Fibroblast of lung (primary cell): ENCODE results near the gene UBR3. TPM values are rescaled to one million over a fixed set of nuclear protein-coding genes. Genes with fewer than 3 reads are reported as not detected.

Source experiments
- DNase-seq, 2 donors: peaks; one replicate each; pipeline versions ENCODE4 v3.0.0 to v3.0.0-alpha.2; 2010; ENCODE audit warnings: low read depth in 2 of 2
- H2AFZ ChIP-seq: 2 replicates; pipeline ENCODE4 v1.5.1; 2012; ENCODE audit warnings: low read length, control low read depth, inconsistent platforms
- H3K27ac ChIP-seq: 2 replicates; pipeline ENCODE4 v1.5.1; 2011; ENCODE audit warnings: low read length, control low read depth; ENCODE audit not compliant: insufficient read depth
- H3K27me3 ChIP-seq: 2 replicates; pipeline ENCODE4 v1.5.1; 2011; ENCODE audit warnings: mild to moderate bottlenecking, low read length; ENCODE audit not compliant: control insufficient read depth, insufficient read depth
- H3K36me3 ChIP-seq: 2 replicates; pipeline ENCODE4 v1.5.1; 2011; ENCODE audit warnings: low read length; ENCODE audit not compliant: control insufficient read depth, insufficient read depth
- H3K4me1 ChIP-seq: 2 replicates; pipeline ENCODE4 v1.5.1; 2011; ENCODE audit warnings: low read length; ENCODE audit not compliant: control insufficient read depth, insufficient read depth; ENCODE audit errors: extremely low read depth
- H3K4me2 ChIP-seq: 2 replicates; pipeline ENCODE4 v1.5.1; 2011; ENCODE audit warnings: low read length, control low read depth; ENCODE audit not compliant: insufficient read depth; ENCODE audit errors: extremely low read depth
- H3K4me3 ChIP-seq, 4 experiments: fragments of 200-600 bp in 1 of 4; sonication (generic) in 1 of 4; replicated peaks in 1 of 4; 2 replicates each; pipeline ENCODE4 v1.5.1; 2011 to 2016; ENCODE audit warnings: low read length in 4 of 4, low read depth in 3 of 4, mild to moderate bottlenecking in 3 of 4, control low read depth in 2 of 4, inconsistent platforms in 1 of 4, mixed read lengths in 1 of 4; ENCODE audit not compliant: insufficient read depth in 1 of 4; ENCODE audit errors: control extremely low read depth in 1 of 4
- H3K79me2 ChIP-seq: 2 replicates; pipeline ENCODE4 v1.5.1; 2012; ENCODE audit warnings: mild to moderate bottlenecking, low read length, inconsistent platforms; ENCODE audit not compliant: control insufficient read depth, insufficient read depth
- H3K9ac ChIP-seq: 2 replicates; pipeline ENCODE4 v1.5.1; 2011; ENCODE audit warnings: mild to moderate bottlenecking, low read length, control low read depth; ENCODE audit not compliant: insufficient read depth
- H3K9me3 ChIP-seq: 2 replicates; pipeline ENCODE4 v1.5.1; 2012; ENCODE audit warnings: low read depth, low read length; ENCODE audit not compliant: control insufficient read depth, insufficient read depth
- H4K20me1 ChIP-seq: 2 replicates; pipeline ENCODE4 v1.5.1; 2011; ENCODE audit warnings: low read length; ENCODE audit not compliant: control insufficient read depth, insufficient read depth; ENCODE audit errors: extremely low read depth
- CTCF ChIP-seq, 2 donors: IDR thresholded peaks in 1 of 2; conservative IDR thresholded peaks in 1 of 2; 1 replicate in 1 of 2; 2 replicates in 1 of 2; pipeline ENCODE4 v1.5.1; 2011 to 2012; ENCODE audit warnings: low read length in 2 of 2, control low read depth in 1 of 2, inconsistent platforms in 1 of 2, low read depth in 1 of 2, mild to moderate bottlenecking in 1 of 2
- EZH2 ChIP-seq: IDR thresholded peaks from 2 replicates; pipeline ENCODE4 v1.5.1; 2012; ENCODE audit warnings: low read length, control low read depth, mild to moderate bottlenecking; ENCODE audit errors: missing control alignments
- polyA plus RNA-seq, 2 donors: library from polyadenylated mRNA; depleted of rRNA in 1 of 2; stranded (reverse) in 1 of 2; unstranded in 1 of 2; fragments of >200 nt; gene quantifications; 2 replicates each; pipeline ENCODE4 v1.2.1, GENCODE V29; 2011 to 2012; ENCODE audit warnings: missing spikeins in 1 of 2
- total RNA-seq: library from RNA; depleted of rRNA; stranded (reverse); fragments of >200 nt; gene quantifications from 2 replicates; pipeline ENCODE4 v1.2.1, GENCODE V29; 2014

The UBR3 gene
- total and polyA plus RNA-seq, 2 donors (not counting 1 experiment from before 2014, with no cell fraction given): 21.7 to 39.5 TPM

- H3K79me2 ChIP-seq: peaks cover 36% of the 10 kb centered on the region
- peak within 1 kb of the TSS; percentile 81 to 91 (median 88) for H3K4me3 ChIP-seq
- TF ChIP-seq CTCF (conservative IDR thresholded peaks at IDR 0.05 in 1 of 2, IDR thresholded peaks at IDR 0.05 in 1 of 2; ENCODE audit: low read depth in 1 of 2, low read length in 2 of 2) (peak; percentile 67 to 85), EZH2 (no peak)
Observed at GRCh38 chr2:169824373-169825333, 2.6 kb upstream of the UBR3 start, which contains the start of gene METTL5. METTL5 (minus strand) TSS chr2:169824905; CDS start chr2:169824597, 308 bp downstream.

GRCh38 chr2:169828141-169828811 is 1.0 kb downstream of the UBR3 start:
- H3K9ac ChIP-seq: peak overlapping the region; percentile 82
- H3K9me3 ChIP-seq: no peaks in the 10 kb centered on the region
- no peak overlapping the region for H2AFZ ChIP-seq
- no peaks in the 10 kb centered on the region for H4K20me1 ChIP-seq
- peak overlapping the region; percentile 98 for H3K4me2 ChIP-seq
- no peaks in the 10 kb centered on the region for H3K4me1 ChIP-seq
- H3K27ac ChIP-seq: peak overlapping the region; percentile 73
- peak; percentile 37 to 65 for DNase-seq
- no peaks in the 10 kb centered on the region for H3K27me3 ChIP-seq
- peaks cover 59% of the 10 kb centered on the region for H3K79me2 ChIP-seq
- TF ChIP-seq EZH2 (no peak), CTCF (conservative IDR thresholded peaks at IDR 0.05 in 1 of 2, IDR thresholded peaks at IDR 0.05 in 1 of 2; ENCODE audit: low read depth in 1 of 2, low read length in 2 of 2) (no peak)
- no peaks in the 10 kb centered on the region for H3K36me3 ChIP-seq
- peak overlapping the region; percentile 48 to 89 (median 84) for H3K4me3 ChIP-seq

More at GRCh38 chr2:169824373-169825333, 2.6 kb upstream of the UBR3 start, which contains the start of gene METTL5:
- Histone ChIP-seq H3K4me2 (peak within 1 kb of the TSS; percentile 78), H3K9me3 (no peaks in the 10 kb centered on the region), H3K9ac (peak within 1 kb of the TSS; percentile 73), H3K27me3 (no peaks in the 10 kb centered on the region), H2AFZ (peak within 1 kb of the TSS; percentile 96), H3K4me1 (no peaks in the 10 kb centered on the region), H3K27ac (peak within 1 kb of the TSS; percentile 76), H3K36me3 (no peaks in the 10 kb centered on the region), H4K20me1 (no peaks in the 10 kb centered on the region)
- DNase-seq: peak; percentile 70 to 78

- Histone ChIP-seq H3K79me2 (peaks cover 55% of the 10 kb centered on the region), H3K4me2 (no peak overlapping the region), H3K4me3 (no peak overlapping the region), H3K27ac (no peak overlapping the region), H3K4me1 (no peaks in the 10 kb centered on the region), H3K9me3 (no peaks in the 10 kb centered on the region), H2AFZ (no peak overlapping the region), H3K36me3 (no peaks in the 10 kb centered on the region), H3K27me3 (no peaks in the 10 kb centered on the region), H4K20me1 (peaks cover 2% of the 10 kb centered on the region), H3K9ac (no peak overlapping the region)
- no peak for DNase-seq
- TF ChIP-seq CTCF (conservative IDR thresholded peaks at IDR 0.05 in 1 of 2, IDR thresholded peaks at IDR 0.05 in 1 of 2; ENCODE audit: low read depth in 1 of 2, low read length in 2 of 2) (no peak), EZH2 (no peak)
Observed at GRCh38 chr2:169834401-169834800, 7.1 kb downstream of the UBR3 start.
